HCT116 (cell line): ENCODE results near the gene AMZ2.

ENCODE experiments used
- ATF3 ChIP-seq: IDR thresholded peaks from 2 replicates; pipeline ENCODE4 v1.6.1; 2012
- POLR2A ChIP-seq: IDR thresholded peaks from 2 replicates; pipeline ENCODE4 v1.7.0; 2011; ENCODE audit warnings: borderline replicate concordance; ENCODE audit not compliant: insufficient read depth, insufficient read length; ENCODE audit errors: extremely low read depth
- POLR2AphosphoS5 ChIP-seq: IDR thresholded peaks from 2 replicates; pipeline ENCODE4 v1.6.1; 2011; ENCODE audit warnings: mild to moderate bottlenecking, low read depth, low read length, moderate library complexity
- RAD21 ChIP-seq: IDR thresholded peaks from 2 replicates; pipeline ENCODE4 v1.6.1; 2012; ENCODE audit warnings: low read depth, mild to moderate bottlenecking
- TCF7L2 ChIP-seq: IDR thresholded peaks from 2 replicates; pipeline ENCODE4 v1.7.0; 2011; ENCODE audit warnings: borderline replicate concordance, inconsistent platforms; ENCODE audit not compliant: insufficient read depth, insufficient read length; ENCODE audit errors: extremely low read depth
- YY1 ChIP-seq: IDR thresholded peaks from 2 replicates; pipeline ENCODE4 v1.6.1; 2011; ENCODE audit warnings: low read length, low read depth, moderate library complexity, mild to moderate bottlenecking; ENCODE audit not compliant: insufficient replicate concordance; ENCODE audit errors: extremely low read depth
- TF ChIP-seq, protein P1 (sequence below), 3 experiments: fragments of 200-600 bp in 1 of 3; sonication (generic) in 1 of 3; IDR thresholded peaks in 2 of 3; conservative IDR thresholded peaks in 1 of 3; 2 replicates each; pipeline ENCODE4 v1.5.1; 2012 to 2017; ENCODE audit warnings: low read depth in 2 of 3, low read length in 2 of 3, antibody characterized with exemption in 1 of 3, borderline replicate concordance in 1 of 3, control low read depth in 1 of 3, mild to moderate bottlenecking in 1 of 3, mixed read lengths in 1 of 3, mixed run types in 1 of 3, moderate library complexity in 1 of 3; ENCODE audit not compliant: insufficient read depth in 1 of 3

- TF ChIP-seq ATF3 (no peak), POLR2AphosphoS5 (no peak), YY1 (no peak), TCF7L2 (no peak), RAD21 (no peak), POLR2A (no peak)
- TF ChIP-seq, protein P1, sequence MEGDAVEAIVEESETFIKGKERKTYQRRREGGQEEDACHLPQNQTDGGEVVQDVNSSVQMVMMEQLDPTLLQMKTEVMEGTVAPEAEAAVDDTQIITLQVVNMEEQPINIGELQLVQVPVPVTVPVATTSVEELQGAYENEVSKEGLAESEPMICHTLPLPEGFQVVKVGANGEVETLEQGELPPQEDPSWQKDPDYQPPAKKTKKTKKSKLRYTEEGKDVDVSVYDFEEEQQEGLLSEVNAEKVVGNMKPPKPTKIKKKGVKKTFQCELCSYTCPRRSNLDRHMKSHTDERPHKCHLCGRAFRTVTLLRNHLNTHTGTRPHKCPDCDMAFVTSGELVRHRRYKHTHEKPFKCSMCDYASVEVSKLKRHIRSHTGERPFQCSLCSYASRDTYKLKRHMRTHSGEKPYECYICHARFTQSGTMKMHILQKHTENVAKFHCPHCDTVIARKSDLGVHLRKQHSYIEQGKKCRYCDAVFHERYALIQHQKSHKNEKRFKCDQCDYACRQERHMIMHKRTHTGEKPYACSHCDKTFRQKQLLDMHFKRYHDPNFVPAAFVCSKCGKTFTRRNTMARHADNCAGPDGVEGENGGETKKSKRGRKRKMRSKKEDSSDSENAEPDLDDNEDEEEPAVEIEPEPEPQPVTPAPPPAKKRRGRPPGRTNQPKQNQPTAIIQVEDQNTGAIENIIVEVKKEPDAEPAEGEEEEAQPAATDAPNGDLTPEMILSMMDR (IDR thresholded peaks at IDR 0.05 in 2 of 3, conservative IDR thresholded peaks at IDR 0.05 in 1 of 3; ENCODE audit: borderline replicate concordance in 1 of 3, insufficient read depth in 1 of 3, low read depth in 2 of 3, low read length in 2 of 3): no peak
These were observed 30.0 kb downstream of the AMZ2 start for GRCh38 chr17:68277807-68278206.
